ENCODE results near the gene KIAA0319L. TPM values are rescaled to one million over a fixed set of nuclear protein-coding genes. Genes with fewer than 3 reads are reported as not detected.

KIAA0319L gene
- total RNA-seq, 1 donor, result 63.0 TPM

- H3K4me3 ChIP-seq (ENCODE audit: low read depth, low read length), result no peak overlapping the region
- no peak for DNase-seq (ENCODE audit: low read depth)
- TF ChIP-seq CTCF (IDR thresholded peaks at IDR 0.05; ENCODE audit: insufficient read depth, low read depth, low read length), result no peak
Measured at GRCh38 chr1:35537806-35538205, 19.4 kb downstream of the KIAA0319L start.

- no peak for TF ChIP-seq CTCF (IDR thresholded peaks at IDR 0.05; ENCODE audit: insufficient read depth, low read depth, low read length)
- DNase-seq (ENCODE audit: low read depth), result no peak
- H3K4me3 ChIP-seq (ENCODE audit: low read depth, low read length), result no peak overlapping the region
Measured at GRCh38 chr1:35536556-35537162, 20.5 kb downstream of the KIAA0319L start.

GRCh38 chr1:35535243-35535642, 22.0 kb downstream of the KIAA0319L start:
- DNase-seq (ENCODE audit: low read depth), result no peak
- H3K4me3 ChIP-seq (ENCODE audit: low read depth, low read length), result no peak overlapping the region
- no peak for TF ChIP-seq CTCF (IDR thresholded peaks at IDR 0.05; ENCODE audit: insufficient read depth, low read depth, low read length)

GRCh38 chr1:35533586-35533985, 23.6 kb downstream of the KIAA0319L start:
- no peak for TF ChIP-seq CTCF (IDR thresholded peaks at IDR 0.05; ENCODE audit: insufficient read depth, low read depth, low read length)
- no peak for DNase-seq (ENCODE audit: low read depth)
- no peak overlapping the region for H3K4me3 ChIP-seq (ENCODE audit: low read depth, low read length)

- H3K4me3 ChIP-seq (ENCODE audit: low read depth, low read length), result no peak overlapping the region
- TF ChIP-seq CTCF (IDR thresholded peaks at IDR 0.05; ENCODE audit: insufficient read depth, low read depth, low read length), result no peak
- no peak for DNase-seq (ENCODE audit: low read depth)
Measured at GRCh38 chr1:35532497-35533223, 24.5 kb downstream of the KIAA0319L start.

- no peak for TF ChIP-seq CTCF (IDR thresholded peaks at IDR 0.05; ENCODE audit: insufficient read depth, low read depth, low read length)
- H3K4me3 ChIP-seq (ENCODE audit: low read depth, low read length), result no peak overlapping the region
- DNase-seq (ENCODE audit: low read depth), result no peak
Measured at GRCh38 chr1:35531368-35531767, 25.8 kb downstream of the KIAA0319L start.

Data from fibroblast of villous mesenchyme (primary cell).